Transverse colon (tissue), 3 donors: ENCODE measurements around the gene WDR64.

Experiments used
- CTCF ChIP-seq, 5 experiments: fragments of 200-600 bp in 3 of 5; fragments of 450-650 bp in 2 of 5; sonication (generic) in 3 of 5; IDR thresholded peaks; 1 replicate in 2 of 5; 2 replicates in 3 of 5; pipeline ENCODE4 v1.5.1; 2016 to 2017; ENCODE audit warnings: antibody characterized with exemption in 5 of 5, inconsistent platforms in 3 of 5, mild to moderate bottlenecking in 2 of 5, moderate library complexity in 1 of 5
- EP300 ChIP-seq: sonication (generic); formaldehyde crosslinking; IDR thresholded peaks from one replicate; pipeline ENCODE4 v1.6.1; 2017; ENCODE audit warnings: antibody characterized with exemption, low read depth

GRCh38 chr1:241701483-241702295, 49.6 kb downstream of the WDR64 start:
- TF ChIP-seq EP300 (no peak), CTCF (IDR thresholded peaks at IDR 0.05) (no peak)
